ENCODE results near the gene TRERF1. TPM values are rescaled to one million over a fixed set of nuclear protein-coding genes. Genes with fewer than 3 reads are reported as not detected.

Gene TRERF1
- total RNA-seq = 55.7 TPM
- polyA plus RNA-seq = 1 to 10 TPM; 2.3 to 4.9 (median 4.2) TPM

- peaks cover 43% of the 10 kb centered on the region for H3K4me1 ChIP-seq (ENCODE audit: control insufficient read depth, insufficient read depth, low read length, poor library complexity, severe bottlenecking)
- H3K27me3 ChIP-seq (ENCODE audit: control insufficient read depth, insufficient read depth, low read length) = no peaks in the 10 kb centered on the region
- peak within 1 kb of the TSS; percentile 86 to 98 (median 96) for H3K27ac Mint-ChIP-seq
- H3K36me3 Mint-ChIP-seq = peaks cover 12% of the 10 kb centered on the region
- peak; percentile 46 to 72 (median 61) for DNase-seq
- peaks cover 18 to 57% (median 35%) of the 10 kb centered on the region in 4 donors for H3K4me1 Mint-ChIP-seq
- peaks cover 5% of the 10 kb centered on the region for H3K27me3 Mint-ChIP-seq
- H3K9me3 ChIP-seq (ENCODE audit: control insufficient read depth in 2 of 2, low read length in 2 of 2) = no peaks in the 10 kb centered on the region
- peak within 1 kb of the TSS; percentile 74 for H3K27ac ChIP-seq (ENCODE audit: insufficient read depth, low read length, poor library complexity, severe bottlenecking)
- peak within 1 kb of the TSS; percentile 94 for H3K4me3 ChIP-seq (ENCODE audit: low read depth, low read length)
- H3K4me3 Mint-ChIP-seq = peak within 1 kb of the TSS; percentile 98 to 100 (median 99)
- H3K36me3 ChIP-seq (ENCODE audit: control insufficient read depth, insufficient read depth, low read length) = no peaks in the 10 kb centered on the region
- peaks cover 0 to 1% (median 0%) of the 10 kb centered on the region in 7 donors for H3K9me3 Mint-ChIP-seq
- ATAC-seq (ENCODE audit: low read depth in 2 of 2) = peak; percentile 25 to 26
Measured at GRCh38 chr6:42451333-42452170, at the start of gene TRERF1. Gene TRERF1 (minus strand): TSS chr6:42451926. CDS start chr6:42269590, 182,336 bp downstream.

- Mint-ChIP-seq H3K9me3 (peaks cover 0 to 8% (median 5%) of the 10 kb centered on the region in 7 donors), H3K4me1 (peaks cover 0 to 5% (median 1%) of the 10 kb centered on the region in 4 donors), H3K27ac (no peak overlapping the region), H3K4me3 (no peak overlapping the region), H3K36me3 (no peaks in the 10 kb centered on the region), H3K27me3 (peaks cover 48% of the 10 kb centered on the region)
- DNase-seq = no peak
- H3K36me3 ChIP-seq (ENCODE audit: control insufficient read depth, insufficient read depth, low read length) = no peaks in the 10 kb centered on the region
- H3K27me3 ChIP-seq (ENCODE audit: control insufficient read depth, insufficient read depth, low read length) = peaks cover 3% of the 10 kb centered on the region
- no peaks in the 10 kb centered on the region for H3K4me1 ChIP-seq (ENCODE audit: control insufficient read depth, insufficient read depth, low read length, poor library complexity, severe bottlenecking)
- H3K27ac ChIP-seq (ENCODE audit: insufficient read depth, low read length, poor library complexity, severe bottlenecking) = no peak overlapping the region
- no peak for ATAC-seq (ENCODE audit: low read depth in 2 of 2)
- H3K9me3 ChIP-seq (ENCODE audit: control insufficient read depth in 2 of 2, low read length in 2 of 2) = no peaks in the 10 kb centered on the region
- H3K4me3 ChIP-seq (ENCODE audit: low read depth, low read length) = no peak overlapping the region
Measured at GRCh38 chr6:42498473-42499128, 46.9 kb upstream of the TRERF1 start.

- DNase-seq = no peak
- ATAC-seq (ENCODE audit: low read depth in 2 of 2) = no peak
- peaks cover 0 to 6% (median 3%) of the 10 kb centered on the region in 4 donors for H3K4me1 Mint-ChIP-seq
- no peaks in the 10 kb centered on the region for H3K36me3 Mint-ChIP-seq
- Histone ChIP-seq H3K27me3 (ENCODE audit: control insufficient read depth, insufficient read depth, low read length) (peaks cover 3% of the 10 kb centered on the region), H3K36me3 (ENCODE audit: control insufficient read depth, insufficient read depth, low read length) (no peaks in the 10 kb centered on the region), H3K4me1 (ENCODE audit: control insufficient read depth, insufficient read depth, low read length, poor library complexity, severe bottlenecking) (no peaks in the 10 kb centered on the region), H3K27ac (ENCODE audit: insufficient read depth, low read length, poor library complexity, severe bottlenecking) (no peak overlapping the region), H3K4me3 (ENCODE audit: low read depth, low read length) (no peak overlapping the region), H3K9me3 (ENCODE audit: control insufficient read depth in 2 of 2, low read length in 2 of 2) (no peaks in the 10 kb centered on the region)
- peaks cover 0 to 8% (median 5%) of the 10 kb centered on the region in 7 donors for H3K9me3 Mint-ChIP-seq
- no peak overlapping the region for H3K4me3 Mint-ChIP-seq
- peaks cover 44% of the 10 kb centered on the region for H3K27me3 Mint-ChIP-seq
- no peak overlapping the region for H3K27ac Mint-ChIP-seq
Measured at GRCh38 chr6:42493914-42494539, 42.3 kb upstream of the TRERF1 start.

- DNase-seq = no peak
- Histone ChIP-seq H3K4me3 (ENCODE audit: low read depth, low read length) (no peak overlapping the region), H3K36me3 (ENCODE audit: control insufficient read depth, insufficient read depth, low read length) (no peaks in the 10 kb centered on the region), H3K27me3 (ENCODE audit: control insufficient read depth, insufficient read depth, low read length) (no peaks in the 10 kb centered on the region), H3K4me1 (ENCODE audit: control insufficient read depth, insufficient read depth, low read length, poor library complexity, severe bottlenecking) (no peaks in the 10 kb centered on the region), H3K27ac (ENCODE audit: insufficient read depth, low read length, poor library complexity, severe bottlenecking) (no peak overlapping the region), H3K9me3 (ENCODE audit: control insufficient read depth in 2 of 2, low read length in 2 of 2) (no peaks in the 10 kb centered on the region)
- peaks cover 0 to 4% (median 0%) of the 10 kb centered on the region in 4 donors for H3K4me1 Mint-ChIP-seq
- H3K4me3 Mint-ChIP-seq = no peak overlapping the region
- no peaks in the 10 kb centered on the region for H3K36me3 Mint-ChIP-seq
- no peak overlapping the region for H3K27ac Mint-ChIP-seq
- no peak for ATAC-seq (ENCODE audit: low read depth in 2 of 2)
- H3K27me3 Mint-ChIP-seq = peaks cover 2% of the 10 kb centered on the region
- H3K9me3 Mint-ChIP-seq = no peaks in the 10 kb centered on the region
Measured at GRCh38 chr6:42488129-42488528, 36.4 kb upstream of the TRERF1 start.

GRCh38 chr6:42484261-42484660, 32.5 kb upstream of the TRERF1 start:
- H3K4me1 Mint-ChIP-seq = no peaks in the 10 kb centered on the region
- Histone ChIP-seq H3K4me1 (ENCODE audit: control insufficient read depth, insufficient read depth, low read length, poor library complexity, severe bottlenecking) (no peaks in the 10 kb centered on the region), H3K4me3 (ENCODE audit: low read depth, low read length) (no peak overlapping the region), H3K27me3 (ENCODE audit: control insufficient read depth, insufficient read depth, low read length) (no peaks in the 10 kb centered on the region), H3K36me3 (ENCODE audit: control insufficient read depth, insufficient read depth, low read length) (no peaks in the 10 kb centered on the region), H3K27ac (ENCODE audit: insufficient read depth, low read length, poor library complexity, severe bottlenecking) (no peak overlapping the region), H3K9me3 (ENCODE audit: control insufficient read depth in 2 of 2, low read length in 2 of 2) (no peaks in the 10 kb centered on the region)
- H3K4me3 Mint-ChIP-seq = no peak overlapping the region
- ATAC-seq (ENCODE audit: low read depth in 2 of 2) (no peak), DNase-seq (no peak)
- no peaks in the 10 kb centered on the region for H3K9me3 Mint-ChIP-seq
- H3K27me3 Mint-ChIP-seq = peaks cover under 1% of the 10 kb centered on the region
- no peak overlapping the region for H3K27ac Mint-ChIP-seq
- no peaks in the 10 kb centered on the region for H3K36me3 Mint-ChIP-seq

- Histone ChIP-seq H3K27ac (ENCODE audit: insufficient read depth, low read length, poor library complexity, severe bottlenecking) (no peak overlapping the region), H3K36me3 (ENCODE audit: control insufficient read depth, insufficient read depth, low read length) (no peaks in the 10 kb centered on the region), H3K4me1 (ENCODE audit: control insufficient read depth, insufficient read depth, low read length, poor library complexity, severe bottlenecking) (no peaks in the 10 kb centered on the region), H3K27me3 (ENCODE audit: control insufficient read depth, insufficient read depth, low read length) (no peaks in the 10 kb centered on the region), H3K4me3 (ENCODE audit: low read depth, low read length) (no peak overlapping the region), H3K9me3 (ENCODE audit: control insufficient read depth in 2 of 2, low read length in 2 of 2) (no peaks in the 10 kb centered on the region)
- no peaks in the 10 kb centered on the region for H3K36me3 Mint-ChIP-seq
- H3K4me1 Mint-ChIP-seq = no peaks in the 10 kb centered on the region
- no peak for ATAC-seq (ENCODE audit: low read depth in 2 of 2)
- H3K27ac Mint-ChIP-seq = no peak overlapping the region
- DNase-seq = no peak
- peaks cover 9% of the 10 kb centered on the region for H3K27me3 Mint-ChIP-seq
- H3K9me3 Mint-ChIP-seq = no peaks in the 10 kb centered on the region
- no peak overlapping the region for H3K4me3 Mint-ChIP-seq
Measured at GRCh38 chr6:42482174-42482573, 30.4 kb upstream of the TRERF1 start.

- ATAC-seq (ENCODE audit: low read depth in 2 of 2) (no peak), DNase-seq (no peak)
- Histone ChIP-seq H3K9me3 (ENCODE audit: control insufficient read depth in 2 of 2, low read length in 2 of 2) (peaks cover 9 to 10% of the 10 kb centered on the region in 2 experiments), H3K36me3 (ENCODE audit: control insufficient read depth, insufficient read depth, low read length) (no peaks in the 10 kb centered on the region), H3K27ac (ENCODE audit: insufficient read depth, low read length, poor library complexity, severe bottlenecking) (no peak overlapping the region), H3K4me3 (ENCODE audit: low read depth, low read length) (no peak overlapping the region), H3K4me1 (ENCODE audit: control insufficient read depth, insufficient read depth, low read length, poor library complexity, severe bottlenecking) (no peaks in the 10 kb centered on the region), H3K27me3 (ENCODE audit: control insufficient read depth, insufficient read depth, low read length) (peaks cover 4% of the 10 kb centered on the region)
- Mint-ChIP-seq H3K4me3 (no peak overlapping the region), H3K27ac (no peak overlapping the region), H3K27me3 (peaks cover 2% of the 10 kb centered on the region), H3K4me1 (no peaks in the 10 kb centered on the region), H3K9me3 (peaks cover 1 to 22% (median 9%) of the 10 kb centered on the region in 7 donors), H3K36me3 (no peaks in the 10 kb centered on the region)
Measured at GRCh38 chr6:42471714-42472113, 20.0 kb upstream of the TRERF1 start.

Measured in CD4-positive, CD25-positive, alpha-beta regulatory T cell (primary cell).